GM18508 (cell line): ENCODE measurements around the gene SUB1.

ENCODE experiments used
- ATAC-seq: cut with Tn5 transposase; IDR thresholded peaks from one replicate; pipeline ENCODE4 v1.9.1; 2021; ENCODE audit warnings: moderate number of reproducible peaks; ENCODE audit not compliant: insufficient read depth, unreplicated experiment

The SUB1 gene

DNA sequence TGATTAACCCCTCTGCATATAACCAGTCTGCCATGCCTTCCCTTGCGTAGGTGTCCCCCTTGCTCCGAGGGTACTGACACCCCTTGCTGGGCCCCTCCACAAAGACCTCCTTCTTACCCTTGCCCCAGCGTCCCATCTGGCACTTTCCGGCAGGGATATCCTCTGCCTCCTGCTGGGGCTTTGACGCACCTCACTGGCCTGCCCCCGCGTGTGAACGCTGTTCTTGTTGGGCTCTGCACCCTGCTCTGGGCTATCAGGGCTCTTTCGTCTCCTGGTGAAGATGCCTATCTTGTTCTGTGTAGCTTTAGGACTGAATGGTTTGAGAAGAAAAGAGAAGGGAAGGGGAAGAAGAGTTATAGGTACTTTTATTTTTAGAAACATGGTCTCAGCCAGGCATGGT, 53.0 kb downstream of the SUB1 start:
- no peak for ATAC-seq

DNA sequence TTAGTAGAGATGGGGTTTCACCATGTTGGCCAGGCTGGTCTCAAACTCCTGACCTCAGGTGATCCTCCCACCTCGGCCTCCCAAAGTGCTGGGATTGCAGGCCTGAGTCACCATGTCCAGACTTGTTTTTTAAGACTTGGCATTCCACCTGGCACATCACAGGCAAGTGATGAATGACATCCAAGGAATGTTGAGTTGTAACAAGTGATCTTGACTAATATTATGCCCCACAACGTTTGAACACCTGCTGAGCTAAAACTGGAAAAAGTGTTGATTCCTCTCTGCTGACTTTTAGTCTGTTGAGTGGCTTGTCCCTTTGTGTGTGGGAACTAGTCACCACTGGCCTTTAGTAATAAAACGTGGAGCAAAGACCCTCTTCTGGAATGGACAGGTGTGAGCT, 54.6 kb downstream of the SUB1 start:
- no peak for ATAC-seq

DNA sequence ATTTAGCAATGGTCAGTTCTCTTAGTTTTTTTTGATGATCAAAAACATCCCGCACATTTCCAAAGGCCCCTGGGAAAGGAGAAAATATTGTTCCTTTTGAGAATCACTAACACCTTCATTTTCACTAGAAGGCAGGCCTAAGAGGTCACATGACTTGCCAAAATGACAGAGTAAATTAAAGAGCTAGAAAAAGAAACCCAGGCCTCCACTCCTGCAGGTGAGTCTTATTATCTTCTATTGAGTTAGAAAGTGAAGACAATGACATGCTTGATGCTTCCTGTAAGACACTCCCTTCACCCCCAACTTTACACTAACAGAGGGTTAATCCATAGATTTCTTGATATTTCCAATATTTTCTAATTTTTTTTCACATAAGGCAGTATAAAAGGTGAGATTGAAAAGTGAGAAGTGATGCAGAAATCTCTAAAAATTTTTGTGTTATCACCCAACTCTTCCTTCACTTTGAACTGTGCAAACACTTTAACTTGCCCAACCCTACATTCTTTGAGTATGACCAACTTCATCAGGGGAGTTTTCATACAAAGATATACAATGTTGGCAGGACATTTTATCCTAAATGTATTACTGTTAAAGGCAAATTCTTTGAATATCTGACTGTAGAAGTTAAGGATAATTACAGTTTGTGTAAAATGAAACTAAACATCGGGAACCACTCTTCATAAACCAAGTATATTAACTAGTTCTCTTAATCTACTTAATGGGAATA, 57.1 kb downstream of the SUB1 start:
- no peak for ATAC-seq

DNA sequence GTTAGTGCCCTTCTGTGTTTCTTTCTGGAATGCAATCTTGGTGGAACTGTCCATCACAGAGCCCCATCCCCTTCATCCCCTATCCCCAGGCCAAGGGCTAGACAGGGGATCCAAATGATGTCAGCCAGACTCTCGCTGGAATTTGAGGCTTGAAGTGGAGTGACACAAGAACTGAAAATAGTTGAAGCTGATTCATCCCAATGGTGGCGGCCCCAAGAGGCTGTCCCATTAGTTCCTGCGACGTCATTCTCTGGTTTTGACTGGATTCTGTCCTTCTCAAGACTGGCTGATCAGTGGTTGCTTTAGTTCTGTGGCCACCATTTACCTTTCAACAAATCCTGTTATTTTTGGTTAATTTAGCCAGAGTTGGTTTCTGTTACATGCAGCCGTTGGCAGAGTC, 59.9 kb downstream of the SUB1 start:
- no peak for ATAC-seq

DNA sequence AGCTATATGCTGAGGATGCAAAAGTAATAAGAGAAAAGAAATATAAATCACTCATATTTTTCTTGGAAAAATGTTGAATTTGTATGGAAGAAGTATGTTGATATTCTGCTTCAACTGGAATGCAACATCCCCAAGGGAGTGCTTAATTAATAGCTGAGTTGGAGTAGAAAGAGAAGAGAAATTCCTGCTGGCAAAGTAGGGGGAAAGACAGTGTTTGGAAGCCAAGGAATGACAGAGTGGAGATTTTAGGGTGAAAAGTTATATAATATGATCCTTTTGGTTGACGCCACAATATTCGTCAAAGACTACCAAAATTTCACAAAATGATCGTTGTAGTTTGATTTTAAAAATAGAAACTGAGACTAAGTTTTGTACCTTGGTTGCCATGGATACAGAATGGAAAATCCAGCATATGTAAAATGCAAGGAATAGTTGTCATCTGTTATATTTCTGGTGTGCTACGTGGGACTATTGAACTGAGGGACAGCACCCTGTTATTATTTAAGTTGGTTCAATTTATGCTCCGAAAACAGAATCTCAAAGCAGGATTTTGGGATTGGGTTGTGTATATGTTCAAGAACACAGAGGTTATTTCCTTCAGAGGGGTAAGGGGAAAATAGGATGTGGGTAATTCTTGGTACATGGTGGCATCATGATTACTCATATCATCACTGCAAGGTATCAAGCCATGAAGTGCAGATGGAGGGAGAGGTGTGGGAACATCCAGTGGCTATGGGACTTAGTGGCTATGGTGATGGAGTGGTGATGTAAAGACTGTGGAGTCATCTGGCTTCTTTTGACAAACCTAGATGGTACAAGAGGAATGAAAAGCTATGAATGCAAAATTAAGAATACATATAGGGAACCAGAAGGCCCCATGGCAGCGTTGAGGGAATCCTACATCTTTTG, 61.0 kb downstream of the SUB1 start:
- no peak for ATAC-seq

DNA sequence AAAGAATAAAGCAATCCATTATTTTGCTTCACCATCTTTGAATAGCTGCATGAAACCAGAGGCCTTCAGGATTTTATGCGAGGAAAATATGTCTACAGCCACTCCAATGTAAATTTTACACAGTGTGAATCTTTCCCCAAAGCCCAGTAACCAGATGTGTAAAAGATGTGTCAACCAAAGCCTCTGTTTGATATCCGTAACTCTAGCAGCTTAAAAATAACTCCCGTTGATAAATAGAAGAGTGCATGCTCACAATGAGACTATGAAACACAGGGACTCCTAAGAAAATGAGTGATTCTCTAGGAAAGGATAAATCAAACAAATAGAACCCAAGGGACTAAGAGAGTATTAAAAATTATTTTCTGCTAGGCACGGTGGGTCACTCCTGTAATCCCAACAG, 65.7 kb downstream of the SUB1 start:
- no peak for ATAC-seq

DNA sequence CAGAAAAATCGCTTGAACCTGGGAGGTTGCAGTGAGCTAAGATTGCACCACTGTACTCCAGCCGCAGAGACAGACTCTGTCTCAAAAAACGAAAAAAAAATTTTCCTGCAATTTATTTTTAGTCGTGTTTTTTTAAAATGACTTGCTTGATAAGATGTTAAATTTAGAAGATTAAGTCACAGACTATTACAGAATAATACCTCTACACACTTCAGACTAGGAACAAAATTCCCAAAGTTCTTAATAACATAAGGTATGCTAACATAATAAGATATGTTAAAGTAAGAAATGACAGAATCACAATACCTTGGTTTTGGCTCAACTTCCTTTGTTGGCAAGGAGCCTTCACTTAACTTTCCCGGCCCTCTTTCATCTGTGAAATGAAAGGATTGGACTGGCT, 66.3 kb downstream of the SUB1 start:
- ATAC-seq = no peak
